HPDE6-E6E7 (cell line): Measurements from ENCODE around the gene DDX1.

Experiments
- DNase-seq: peaks from one replicate; pipeline ENCODE4 v3.0.0; 2011; ENCODE audit warnings: missing footprints; ENCODE audit errors: extremely low spot score

DDX1 gene

DNA sequence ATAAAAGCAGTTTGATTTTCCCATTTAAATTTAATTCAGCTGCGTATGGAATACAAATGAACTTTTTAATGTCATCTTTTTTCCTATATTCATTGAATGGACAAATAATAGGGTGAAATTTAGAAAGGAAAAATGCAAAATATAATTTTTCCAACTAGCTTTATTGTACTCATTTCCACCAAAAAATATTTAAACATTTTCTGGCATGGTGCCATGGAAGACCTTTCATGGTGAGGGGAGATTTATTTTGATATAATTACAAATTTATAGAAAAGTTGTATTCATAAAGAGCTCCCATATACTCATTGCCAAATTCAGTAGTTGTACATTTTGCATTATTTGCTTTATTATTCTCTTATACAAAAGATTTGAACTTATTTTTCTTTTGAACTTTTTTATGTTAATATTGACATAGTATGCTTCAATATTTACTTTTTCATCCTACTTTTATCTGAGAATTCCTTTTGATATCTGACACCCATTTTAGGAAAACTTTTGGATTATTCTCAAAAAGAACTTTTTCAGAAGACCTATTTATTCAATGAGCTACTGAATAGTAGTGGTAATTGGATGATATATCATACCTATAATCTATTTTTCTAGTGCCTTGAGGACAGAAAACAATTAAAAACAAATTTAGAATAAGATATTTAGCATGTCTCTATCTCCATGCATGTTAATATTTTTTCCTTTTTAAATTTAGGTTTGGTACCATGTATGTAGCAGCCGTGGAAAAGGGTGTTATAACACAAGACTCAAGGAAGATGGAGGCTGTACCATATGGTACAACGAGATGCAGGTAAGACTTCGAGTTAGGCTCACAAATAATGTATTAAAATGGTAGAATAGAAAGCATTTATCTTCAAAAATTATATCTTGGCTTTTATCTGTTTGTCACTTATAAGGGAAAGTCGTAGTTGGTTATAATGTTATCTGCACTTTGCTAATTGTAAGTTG, 37.5 kb downstream of the DDX1 start:
- DNase-seq = no peak

- DNase-seq = no peak
Measured at GRCh38 chr2:15630121-15630977, 38.7 kb downstream of the DDX1 start.

- no peak for DNase-seq
Measured at GRCh38 chr2:15630978-15631719, 39.5 kb downstream of the DDX1 start.

- DNase-seq = no peak
Measured at GRCh38 chr2:15631883-15632282, 40.2 kb downstream of the DDX1 start.

GRCh38 chr2:15633043-15633970, 41.6 kb downstream of the DDX1 start:
- DNase-seq = no peak

GRCh38 chr2:15633971-15634346, 42.3 kb downstream of the DDX1 start:
- DNase-seq = no peak

- DNase-seq = no peak
Measured at GRCh38 chr2:15634846-15635490, 43.3 kb downstream of the DDX1 start.

DNA sequence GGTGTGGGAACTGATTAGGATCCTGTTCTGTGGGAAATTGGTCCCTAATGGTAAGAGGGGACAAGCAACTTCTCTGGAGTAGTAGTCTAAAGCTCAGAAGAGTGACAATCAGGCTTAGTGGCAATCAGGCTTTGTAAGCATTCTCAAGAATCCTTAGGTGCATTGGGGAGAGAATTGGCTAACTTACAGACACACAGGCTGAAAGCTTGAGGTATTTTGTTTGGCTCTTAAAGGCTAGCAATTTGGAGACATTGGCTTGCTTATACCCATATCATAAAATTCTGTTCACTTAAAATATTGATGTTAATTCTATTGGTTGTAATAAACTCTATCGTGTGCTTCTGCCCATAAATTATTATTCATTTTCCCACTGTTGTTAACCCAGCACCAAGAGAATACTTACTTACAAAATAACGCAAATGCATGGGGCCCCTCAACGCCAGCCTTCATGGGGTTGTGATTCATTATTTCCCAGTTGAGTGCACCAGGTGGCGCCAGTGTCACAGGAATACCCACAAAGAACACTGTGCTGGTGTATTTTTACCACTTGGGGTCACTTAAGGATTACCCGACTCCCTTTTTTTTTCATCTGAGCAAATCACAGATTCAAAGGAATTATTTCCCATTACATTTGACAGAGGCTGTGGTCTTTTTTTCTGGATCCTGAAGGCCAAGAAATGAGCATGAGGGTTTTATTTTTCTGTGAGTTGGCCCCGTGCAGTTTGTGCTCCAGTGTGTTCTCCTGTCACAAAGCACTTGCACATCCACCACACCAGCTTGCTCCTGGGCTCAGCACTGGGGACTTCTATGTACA, 45.5 kb downstream of the DDX1 start:
- DNase-seq = peak; percentile 56

DNA sequence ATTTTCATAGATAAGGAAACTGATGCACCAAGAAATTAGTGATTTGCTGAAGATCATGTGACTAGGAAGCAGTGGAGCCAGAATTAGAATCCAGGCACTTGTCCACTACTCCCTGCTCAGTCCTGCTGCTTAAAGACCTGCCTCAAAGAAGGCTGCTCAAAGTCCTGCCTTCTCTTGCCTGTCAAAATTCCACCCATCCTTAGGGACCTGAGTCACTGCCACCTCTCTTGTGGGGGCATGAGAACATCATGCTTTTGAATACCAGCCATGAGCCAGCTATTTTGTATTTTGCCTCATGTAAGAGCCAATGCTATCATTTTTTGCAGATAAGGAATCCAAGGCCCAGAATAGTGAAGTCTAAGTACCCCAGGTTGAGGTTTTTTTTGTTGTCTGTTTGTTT, 47.1 kb downstream of the DDX1 start:
- DNase-seq = no peak

- DNase-seq = no peak
Measured at GRCh38 chr2:15639323-15640251, 47.9 kb downstream of the DDX1 start.

- peak; percentile 58 for DNase-seq
Measured at GRCh38 chr2:15640261-15640711, 48.6 kb downstream of the DDX1 start.

- no peak for DNase-seq
Measured at GRCh38 chr2:15640784-15641183, 49.1 kb downstream of the DDX1 start.

GRCh38 chr2:15641530-15641982, 49.9 kb downstream of the DDX1 start:
- DNase-seq = no peak

DNA sequence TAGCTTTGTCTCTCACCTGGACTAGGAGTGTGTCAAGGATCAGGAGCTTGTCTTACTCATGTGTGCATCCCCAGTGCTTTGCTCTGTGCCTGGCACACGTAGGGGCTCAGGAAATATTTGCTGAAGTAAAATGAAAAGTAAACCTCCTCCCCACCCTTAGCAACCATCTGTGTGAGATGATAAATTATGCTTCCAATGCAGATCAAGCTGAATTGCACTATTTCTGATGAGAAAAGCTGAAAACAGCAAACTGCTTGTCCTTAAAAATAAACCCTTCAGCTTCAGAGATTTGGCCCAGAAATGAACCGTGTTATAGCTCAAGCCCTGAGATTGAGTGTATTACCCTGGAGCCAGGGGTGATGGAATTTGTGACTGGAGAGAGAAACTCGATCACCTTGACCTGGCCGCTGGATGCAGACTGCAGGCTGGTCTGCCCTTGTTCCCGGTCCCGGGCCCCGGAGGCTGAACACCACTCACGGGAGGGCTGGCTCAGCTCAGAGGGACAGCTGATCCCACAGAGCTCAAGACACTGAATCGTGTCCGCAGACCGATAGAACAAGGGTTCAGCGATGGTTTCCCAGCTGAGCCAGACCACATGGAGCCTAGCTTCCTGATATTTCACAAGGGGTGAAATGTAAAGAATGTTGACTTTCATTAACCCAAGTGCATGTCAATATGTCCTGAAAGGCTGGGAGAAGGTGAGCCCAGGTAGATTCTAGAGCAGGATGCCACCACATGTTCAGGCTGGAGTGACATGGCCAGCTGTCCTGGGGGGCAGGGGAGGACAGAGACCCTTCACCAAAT, 50.5 kb downstream of the DDX1 start:
- no peak for DNase-seq

DNA sequence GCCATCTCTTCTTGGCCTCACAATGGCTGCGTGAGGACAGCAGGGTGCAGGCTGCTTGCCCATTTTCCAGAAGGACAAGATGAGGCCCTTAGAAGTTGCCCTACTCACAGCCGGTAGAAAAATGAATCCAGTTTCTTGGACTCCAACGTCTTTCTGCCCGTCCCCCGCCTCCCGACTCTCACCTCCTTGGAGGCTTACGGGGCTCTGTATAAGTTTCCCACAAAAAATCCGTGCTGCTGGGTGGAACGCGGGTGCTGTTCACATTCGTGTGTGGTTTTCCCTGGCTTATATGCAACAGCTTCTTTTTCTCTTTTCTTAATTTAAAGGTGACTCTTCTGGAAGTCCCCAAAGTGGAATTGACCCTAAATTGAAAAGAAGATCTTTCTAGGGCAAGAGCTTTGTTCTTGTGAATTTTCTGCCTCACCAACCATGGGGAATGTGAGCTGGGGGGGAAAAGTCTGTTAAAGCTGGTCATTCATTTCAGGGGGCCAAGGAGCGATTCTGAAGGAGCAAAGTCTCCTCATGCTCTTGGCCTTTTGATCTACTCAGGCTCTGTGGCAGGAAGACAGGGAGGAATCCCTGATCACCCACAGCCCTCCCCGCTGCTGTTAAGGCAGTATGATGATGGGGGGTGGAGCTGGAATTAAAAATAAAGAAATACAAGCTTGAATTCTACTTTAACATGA, 51.3 kb downstream of the DDX1 start:
- DNase-seq = no peak

GRCh38 chr2:15643791-15644585, 52.3 kb downstream of the DDX1 start:
- DNase-seq = no peak
